HepG2 (cell line): Measurements from ENCODE around the gene FBP1. TPM values are rescaled to one million over a fixed set of nuclear protein-coding genes. Genes with fewer than 3 reads are reported as not detected.

ENCODE experiments used
- ATF7 ChIP-seq, 2 experiments: fragments of 450-650 bp in 1 of 2; sonication (generic) in 1 of 2; formaldehyde crosslinking in 1 of 2; IDR thresholded peaks; 2 replicates each; pipeline versions ENCODE4 v1.4.0 to v1.6.1; 2016 to 2020; ENCODE audit warnings: antibody characterized with exemption in 1 of 2, mild to moderate bottlenecking in 1 of 2, missing genetic modification reagents in 1 of 2
- EEA1 ChIP-seq: sonication (generic); formaldehyde crosslinking; IDR thresholded peaks from 2 replicates; pipeline ENCODE4 v1.5.1; 2020; ENCODE audit warnings: mild to moderate bottlenecking, missing genetic modification reagents, borderline replicate concordance
- KLF11 ChIP-seq: IDR thresholded peaks from 2 replicates; pipeline ENCODE4 v1.6.1; 2016; ENCODE audit warnings: missing compliant biosample characterization
- MXD4 ChIP-seq: IDR thresholded peaks from 2 replicates; pipeline ENCODE4 v1.6.1; 2016; ENCODE audit warnings: mild to moderate bottlenecking, missing biosample characterization, missing genetic modification reagents
- NFIC ChIP-seq: IDR thresholded peaks from 2 replicates; pipeline ENCODE4 v1.6.1; 2012; ENCODE audit warnings: mild to moderate bottlenecking, low read length, inconsistent platforms
- PLRG1 ChIP-seq: fragments of 450-650 bp; conservative IDR thresholded peaks from 2 replicates; pipeline ENCODE4 v1.6.1; 2016
- SMC3 ChIP-seq: IDR thresholded peaks from 2 replicates; pipeline ENCODE4 v1.6.1; 2011; ENCODE audit warnings: low read length, improper control_type of control experiment
- U2AF2 ChIP-seq: fragments of 200-400 bp; formaldehyde crosslinking; IDR thresholded peaks from 2 replicates; pipeline ENCODE4 v1.6.1; 2017; ENCODE audit warnings: low read depth, mild to moderate bottlenecking, low read length
- XRCC5 ChIP-seq: fragments of 200-400 bp; formaldehyde crosslinking; optimal IDR thresholded peaks from 2 replicates; pipeline ENCODE3; 2017; ENCODE audit warnings: mild to moderate bottlenecking, low read length
- ZNF143 ChIP-seq: sonication (generic); formaldehyde crosslinking; IDR thresholded peaks from 2 replicates; pipeline ENCODE4 v1.4.0; 2020; ENCODE audit warnings: missing genetic modification reagents
- ZNF30 ChIP-seq: sonication (generic); formaldehyde crosslinking; IDR thresholded peaks from 2 replicates; pipeline ENCODE4 v1.5.0; 2020; ENCODE audit warnings: mild to moderate bottlenecking, missing genetic modification reagents
- ZNF367 ChIP-seq: sonication (generic); formaldehyde crosslinking; IDR thresholded peaks from 2 replicates; pipeline ENCODE4 v1.4.0; 2020; ENCODE audit warnings: missing genetic modification reagents, borderline replicate concordance
- ZNF547 ChIP-seq: sonication (generic); formaldehyde crosslinking; IDR thresholded peaks from 2 replicates; pipeline ENCODE4 v1.5.1; 2020; ENCODE audit warnings: mild to moderate bottlenecking, missing genetic modification reagents
- ZNF607 ChIP-seq: sonication (generic); formaldehyde crosslinking; IDR thresholded peaks from 2 replicates; pipeline ENCODE4 v1.5.1; 2020; ENCODE audit warnings: missing genetic modification reagents, mild to moderate bottlenecking, borderline replicate concordance
- polyA plus RNA-seq, 8 experiments: library from polyadenylated mRNA; depleted of rRNA in 3 of 8; stranded (reverse) in 7 of 8; unstranded in 1 of 8; fragments of >200 nt; fragmentation: Illumina TruSeq in 4 of 8; extraction: Trizol in 4 of 8; gene quantifications; 2 replicates each; pipeline versions ENCODE4 v1.2.1 to v1.2.3, GENCODE V29; 2011 to 2016; ENCODE audit warnings: low read depth in 4 of 8, missing spikeins in 1 of 8, mixed read lengths in 1 of 8; ENCODE audit not compliant: insufficient read depth in 1 of 8
- total RNA-seq, 5 experiments: library from RNA; depleted of rRNA; stranded (reverse); fragments of >200 nt; fragmentation: Illumina TruSeq; extraction: Trizol; gene quantifications; 2 replicates each; pipeline ENCODE4 v1.2.3, GENCODE V29; 2016; ENCODE audit warnings: low read depth in 1 of 5
- TF ChIP-seq, protein P1 (sequence below): sonication (generic); formaldehyde crosslinking; IDR thresholded peaks from 2 replicates; pipeline ENCODE4 v1.4.0; 2020; ENCODE audit warnings: missing genetic modification reagents, mild to moderate bottlenecking, borderline replicate concordance
- TF ChIP-seq, protein P2 (sequence below): sonication (generic); formaldehyde crosslinking; IDR thresholded peaks from 2 replicates; pipeline ENCODE4 v1.4.0; 2020; ENCODE audit warnings: low read depth, mild to moderate bottlenecking, missing genetic modification reagents
- TF ChIP-seq, protein P3 (sequence below): sonication (generic); formaldehyde crosslinking; IDR thresholded peaks from 2 replicates; pipeline ENCODE4 v1.4.0; 2020; ENCODE audit warnings: mild to moderate bottlenecking, missing genetic modification reagents
- TF ChIP-seq, protein P4 (sequence below): fragments of 450-650 bp; IDR thresholded peaks from 2 replicates; pipeline ENCODE4 v1.6.1; 2017; ENCODE audit warnings: mild to moderate bottlenecking
- TF ChIP-seq, protein P5 (sequence below): sonication (generic); formaldehyde crosslinking; IDR thresholded peaks from 2 replicates; pipeline ENCODE4 v1.4.0; 2020; ENCODE audit warnings: missing genetic modification reagents, borderline replicate concordance

The FBP1 gene
- total and polyA plus RNA-seq, 2 of the 13 experiments (the other 11 are each of a cell fraction or from before 2014, with no cell fraction given): 0.29 to 0.53 TPM

DNA sequence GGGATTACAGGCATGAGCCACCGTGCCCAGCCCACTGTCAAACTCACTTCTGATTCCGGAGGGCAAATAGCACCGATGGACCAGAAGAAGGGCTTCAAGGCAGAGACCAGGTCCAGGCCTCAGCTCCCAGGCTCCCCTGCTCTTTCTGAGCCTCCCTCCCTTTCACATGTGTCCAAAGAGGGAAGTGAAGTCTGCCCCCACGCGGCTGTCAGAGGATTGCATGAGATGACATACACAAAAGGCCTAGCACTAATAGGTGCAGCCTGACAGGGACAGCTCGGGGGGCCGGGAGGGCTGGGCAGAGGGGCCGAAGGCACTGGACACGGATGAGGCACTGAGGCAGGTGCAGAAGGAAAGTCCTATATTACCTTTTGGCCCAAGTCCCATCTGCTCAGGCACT lies 16.1 kb downstream of the FBP1 start (continued):
- TF ChIP-seq, protein P1, sequence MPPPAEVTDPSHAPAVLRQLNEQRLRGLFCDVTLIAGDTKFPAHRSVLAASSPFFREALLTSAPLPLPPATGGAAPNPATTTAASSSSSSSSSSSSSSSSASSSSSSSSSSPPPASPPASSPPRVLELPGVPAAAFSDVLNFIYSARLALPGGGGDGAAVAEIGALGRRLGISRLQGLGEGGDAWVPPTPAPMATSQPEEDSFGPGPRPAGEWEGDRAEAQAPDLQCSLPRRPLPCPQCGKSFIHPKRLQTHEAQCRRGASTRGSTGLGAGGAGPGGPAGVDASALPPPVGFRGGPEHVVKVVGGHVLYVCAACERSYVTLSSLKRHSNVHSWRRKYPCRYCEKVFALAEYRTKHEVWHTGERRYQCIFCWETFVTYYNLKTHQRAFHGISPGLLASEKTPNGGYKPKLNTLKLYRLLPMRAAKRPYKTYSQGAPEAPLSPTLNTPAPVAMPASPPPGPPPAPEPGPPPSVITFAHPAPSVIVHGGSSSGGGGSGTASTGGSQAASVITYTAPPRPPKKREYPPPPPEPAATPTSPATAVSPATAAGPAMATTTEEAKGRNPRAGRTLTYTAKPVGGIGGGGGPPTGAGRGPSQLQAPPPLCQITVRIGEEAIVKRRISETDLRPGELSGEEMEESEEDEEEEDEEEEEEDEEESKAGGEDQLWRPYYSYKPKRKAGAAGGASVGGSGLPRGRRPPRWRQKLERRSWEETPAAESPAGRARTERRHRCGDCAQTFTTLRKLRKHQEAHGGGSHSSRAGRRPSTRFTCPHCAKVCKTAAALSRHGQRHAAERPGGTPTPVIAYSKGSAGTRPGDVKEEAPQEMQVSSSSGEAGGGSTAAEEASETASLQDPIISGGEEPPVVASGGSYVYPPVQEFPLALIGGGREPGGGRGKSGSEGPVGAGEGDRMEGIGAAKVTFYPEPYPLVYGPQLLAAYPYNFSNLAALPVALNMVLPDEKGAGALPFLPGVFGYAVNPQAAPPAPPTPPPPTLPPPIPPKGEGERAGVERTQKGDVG (CRISPR knock-in tag): no peak
- 0 out of 2 replicates have a peak, but pooled peaks have one; percentile 35 for TF ChIP-seq KLF11 (CRISPR knock-in tag)
- TF ChIP-seq ATF7 (IDR thresholded peaks at IDR 0.05): no peak
- TF ChIP-seq ATF7 (CRISPR knock-in tag; IDR thresholded peaks at IDR 0.05): no peak
- no peak for TF ChIP-seq MXD4 (CRISPR knock-in tag)
- TF ChIP-seq, protein P2, sequence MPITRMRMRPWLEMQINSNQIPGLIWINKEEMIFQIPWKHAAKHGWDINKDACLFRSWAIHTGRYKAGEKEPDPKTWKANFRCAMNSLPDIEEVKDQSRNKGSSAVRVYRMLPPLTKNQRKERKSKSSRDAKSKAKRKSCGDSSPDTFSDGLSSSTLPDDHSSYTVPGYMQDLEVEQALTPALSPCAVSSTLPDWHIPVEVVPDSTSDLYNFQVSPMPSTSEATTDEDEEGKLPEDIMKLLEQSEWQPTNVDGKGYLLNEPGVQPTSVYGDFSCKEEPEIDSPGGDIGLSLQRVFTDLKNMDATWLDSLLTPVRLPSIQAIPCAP (CRISPR knock-in tag): no peak
- peak; percentile 81 for TF ChIP-seq ZNF143 (CRISPR knock-in tag)
- no peak for TF ChIP-seq EEA1
- TF ChIP-seq U2AF2: no peak
- TF ChIP-seq SMC3: peak; percentile 80
- TF ChIP-seq, protein P3, sequence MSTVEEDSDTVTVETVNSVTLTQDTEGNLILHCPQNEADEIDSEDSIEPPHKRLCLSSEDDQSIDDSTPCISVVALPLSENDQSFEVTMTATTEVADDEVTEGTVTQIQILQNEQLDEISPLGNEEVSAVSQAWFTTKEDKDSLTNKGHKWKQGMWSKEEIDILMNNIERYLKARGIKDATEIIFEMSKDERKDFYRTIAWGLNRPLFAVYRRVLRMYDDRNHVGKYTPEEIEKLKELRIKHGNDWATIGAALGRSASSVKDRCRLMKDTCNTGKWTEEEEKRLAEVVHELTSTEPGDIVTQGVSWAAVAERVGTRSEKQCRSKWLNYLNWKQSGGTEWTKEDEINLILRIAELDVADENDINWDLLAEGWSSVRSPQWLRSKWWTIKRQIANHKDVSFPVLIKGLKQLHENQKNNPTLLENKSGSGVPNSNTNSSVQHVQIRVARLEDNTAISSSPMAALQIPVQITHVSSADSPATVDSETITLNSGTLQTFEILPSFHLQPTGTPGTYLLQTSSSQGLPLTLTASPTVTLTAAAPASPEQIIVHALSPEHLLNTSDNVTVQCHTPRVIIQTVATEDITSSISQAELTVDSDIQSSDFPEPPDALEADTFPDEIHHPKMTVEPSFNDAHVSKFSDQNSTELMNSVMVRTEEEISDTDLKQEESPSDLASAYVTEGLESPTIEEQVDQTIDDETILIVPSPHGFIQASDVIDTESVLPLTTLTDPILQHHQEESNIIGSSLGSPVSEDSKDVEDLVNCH: no peak
- no peak for TF ChIP-seq ZNF607 (CRISPR knock-in tag)
- no peak for TF ChIP-seq NFIC
- TF ChIP-seq, protein P4, sequence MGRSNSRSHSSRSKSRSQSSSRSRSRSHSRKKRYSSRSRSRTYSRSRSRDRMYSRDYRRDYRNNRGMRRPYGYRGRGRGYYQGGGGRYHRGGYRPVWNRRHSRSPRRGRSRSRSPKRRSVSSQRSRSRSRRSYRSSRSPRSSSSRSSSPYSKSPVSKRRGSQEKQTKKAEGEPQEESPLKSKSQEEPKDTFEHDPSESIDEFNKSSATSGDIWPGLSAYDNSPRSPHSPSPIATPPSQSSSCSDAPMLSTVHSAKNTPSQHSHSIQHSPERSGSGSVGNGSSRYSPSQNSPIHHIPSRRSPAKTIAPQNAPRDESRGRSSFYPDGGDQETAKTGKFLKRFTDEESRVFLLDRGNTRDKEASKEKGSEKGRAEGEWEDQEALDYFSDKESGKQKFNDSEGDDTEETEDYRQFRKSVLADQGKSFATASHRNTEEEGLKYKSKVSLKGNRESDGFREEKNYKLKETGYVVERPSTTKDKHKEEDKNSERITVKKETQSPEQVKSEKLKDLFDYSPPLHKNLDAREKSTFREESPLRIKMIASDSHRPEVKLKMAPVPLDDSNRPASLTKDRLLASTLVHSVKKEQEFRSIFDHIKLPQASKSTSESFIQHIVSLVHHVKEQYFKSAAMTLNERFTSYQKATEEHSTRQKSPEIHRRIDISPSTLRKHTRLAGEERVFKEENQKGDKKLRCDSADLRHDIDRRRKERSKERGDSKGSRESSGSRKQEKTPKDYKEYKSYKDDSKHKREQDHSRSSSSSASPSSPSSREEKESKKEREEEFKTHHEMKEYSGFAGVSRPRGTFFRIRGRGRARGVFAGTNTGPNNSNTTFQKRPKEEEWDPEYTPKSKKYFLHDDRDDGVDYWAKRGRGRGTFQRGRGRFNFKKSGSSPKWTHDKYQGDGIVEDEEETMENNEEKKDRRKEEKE: no peak
- TF ChIP-seq, protein P5, sequence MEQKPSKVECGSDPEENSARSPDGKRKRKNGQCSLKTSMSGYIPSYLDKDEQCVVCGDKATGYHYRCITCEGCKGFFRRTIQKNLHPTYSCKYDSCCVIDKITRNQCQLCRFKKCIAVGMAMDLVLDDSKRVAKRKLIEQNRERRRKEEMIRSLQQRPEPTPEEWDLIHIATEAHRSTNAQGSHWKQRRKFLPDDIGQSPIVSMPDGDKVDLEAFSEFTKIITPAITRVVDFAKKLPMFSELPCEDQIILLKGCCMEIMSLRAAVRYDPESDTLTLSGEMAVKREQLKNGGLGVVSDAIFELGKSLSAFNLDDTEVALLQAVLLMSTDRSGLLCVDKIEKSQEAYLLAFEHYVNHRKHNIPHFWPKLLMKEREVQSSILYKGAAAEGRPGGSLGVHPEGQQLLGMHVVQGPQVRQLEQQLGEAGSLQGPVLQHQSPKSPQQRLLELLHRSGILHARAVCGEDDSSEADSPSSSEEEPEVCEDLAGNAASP (CRISPR knock-in tag): no peak; the same call in 1 of the 2 replicates
- TF ChIP-seq ZNF367 (CRISPR knock-in tag): no peak
- TF ChIP-seq ZNF30 (CRISPR knock-in tag): no peak
- TF ChIP-seq XRCC5: peak; percentile 58
- TF ChIP-seq ZNF547 (CRISPR knock-in tag): no peak
- no peak for TF ChIP-seq PLRG1
